Left ventricle myocardium superior (tissue), 1 donor: Measurements from ENCODE around the gene SMARCC2. TPM values are rescaled to one million over a fixed set of nuclear protein-coding genes. Genes with fewer than 3 reads are reported as not detected.

ENCODE experiments used
- ATAC-seq: fragments of 200-7000 bp; cut with Tn5 transposase; one replicate; pipeline ENCODE4 v1.9.1; 2020; ENCODE audit warnings: mild to moderate bottlenecking, moderate library complexity
- DNase-seq: peaks from one replicate; pipeline ENCODE4 v3.0.0-alpha.2; 2020
- intact Hi-C: fragments of 100-400 bp; cut with micrococcal nuclease; formaldehyde crosslinking; loops from one replicate; pipeline ENCODE4 v1.11.0; 2022
- total RNA-seq: library from RNA; stranded (reverse); fragmentation: NEBNext Ultra II Directional; extraction: Animal tissue kit (Norgen Biotek cat#: 25700); gene quantifications from one replicate; pipeline ENCODE4 v1.2.1, GENCODE V29; 2021
- donor health status: DM: no; HTN: yes; CAD: no; lungs with severe emphysema.

SMARCC2 gene
- total RNA-seq, 1 donor from 2014 or later, result 81.4 TPM

- intact Hi-C loops, result loop anchor here (10.0 kb wide), 1 partner anchor 62 kb away; the partner anchor contains the start of gene ESYT1
- ATAC-seq (no peak), DNase-seq (no peak)
Measured at GRCh38 chr12:56186957-56187356, 2.3 kb downstream of the SMARCC2 start.

GRCh38 chr12:56178347-56178746, 10.9 kb downstream of the SMARCC2 start:
- DNase-seq (no peak), ATAC-seq (no peak)
- intact Hi-C loops, result no loop called here

DNA sequence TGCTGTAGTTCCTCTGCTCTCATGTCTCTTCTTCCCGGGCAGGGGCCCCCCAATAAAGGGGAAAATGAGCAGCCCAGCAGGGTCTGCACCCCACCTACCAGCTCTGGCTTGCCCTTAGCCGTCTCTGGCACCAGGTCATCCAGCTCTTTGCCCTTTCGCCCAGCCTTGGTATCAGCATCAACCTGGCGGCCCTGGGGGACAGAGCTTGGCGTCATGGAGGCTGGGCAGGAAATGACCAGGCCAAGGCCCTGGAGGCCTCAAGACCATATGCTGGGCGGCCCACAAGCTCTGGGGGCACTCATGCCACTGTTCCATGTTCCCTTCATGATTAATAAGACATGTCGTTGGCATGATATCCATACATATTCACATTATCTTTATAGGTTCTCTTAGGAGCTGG, 16.4 kb downstream of the SMARCC2 start:
- ATAC-seq (no peak), DNase-seq (no peak)
- intact Hi-C loops, result no loop called here

DNA sequence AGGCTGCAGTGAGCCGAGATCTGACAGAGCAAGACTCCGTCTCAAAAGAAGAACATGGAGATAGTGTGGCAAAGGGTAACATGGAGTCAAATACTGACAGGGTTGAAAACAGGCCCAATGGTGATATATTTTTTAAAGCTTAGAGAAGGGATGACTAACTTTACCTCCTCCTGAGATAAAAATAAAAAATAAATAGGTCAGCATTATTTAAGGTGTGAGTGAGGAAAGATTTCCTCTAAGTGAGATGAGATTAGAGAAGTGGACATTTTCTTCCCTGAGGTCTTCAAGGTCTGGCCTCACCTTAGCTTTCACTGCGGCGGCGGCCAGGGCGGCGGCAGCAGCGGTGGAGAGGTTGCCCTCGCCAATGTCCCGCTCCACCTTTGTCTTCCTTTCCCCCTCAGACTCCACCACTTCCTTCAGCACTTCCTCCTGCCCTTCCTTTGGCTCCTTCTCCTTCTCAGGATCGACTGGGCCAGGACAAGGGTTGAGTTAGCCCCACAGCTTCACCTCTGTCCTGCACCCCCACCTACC, 20.0 kb downstream of the SMARCC2 start:
- ATAC-seq (no peak), DNase-seq (no peak)
- intact Hi-C loops, result no loop called here

GRCh38 chr12:56165369-56165768, 23.9 kb downstream of the SMARCC2 start:
- peak; percentile 15 for ATAC-seq
- intact Hi-C loops, result no loop called here

DNA sequence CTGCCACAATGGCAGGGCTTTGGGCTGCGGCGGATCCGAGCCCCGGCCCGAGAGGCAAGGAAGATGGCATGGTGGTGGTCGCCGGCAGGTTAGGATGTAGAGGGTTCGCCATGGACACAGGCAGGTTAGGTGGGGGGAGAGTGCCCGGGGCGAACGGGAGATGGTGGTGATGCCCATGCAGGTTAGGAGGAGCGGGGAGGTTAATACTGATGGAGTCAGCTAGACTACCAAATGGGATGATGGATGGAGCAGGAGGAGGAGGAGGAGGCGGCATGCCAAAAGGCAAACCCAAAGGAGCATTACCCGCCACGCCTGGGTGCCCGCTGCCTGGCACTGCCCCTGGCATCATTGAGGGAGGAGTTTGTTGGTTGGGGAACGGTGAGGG, 24.9 kb downstream of the SMARCC2 start:
- ATAC-seq, result no peak
- intact Hi-C loops, result no loop called here
- no peak for DNase-seq

More at GRCh38 chr12:56165369-56165768, 23.9 kb downstream of the SMARCC2 start:
- peak; percentile 42 for DNase-seq

GRCh38 chr12:56163533-56164344, 25.5 kb downstream of the SMARCC2 start:
- intact Hi-C loops, result no loop called here
- DNase-seq, result no peak
- ATAC-seq, result no peak

DNA sequence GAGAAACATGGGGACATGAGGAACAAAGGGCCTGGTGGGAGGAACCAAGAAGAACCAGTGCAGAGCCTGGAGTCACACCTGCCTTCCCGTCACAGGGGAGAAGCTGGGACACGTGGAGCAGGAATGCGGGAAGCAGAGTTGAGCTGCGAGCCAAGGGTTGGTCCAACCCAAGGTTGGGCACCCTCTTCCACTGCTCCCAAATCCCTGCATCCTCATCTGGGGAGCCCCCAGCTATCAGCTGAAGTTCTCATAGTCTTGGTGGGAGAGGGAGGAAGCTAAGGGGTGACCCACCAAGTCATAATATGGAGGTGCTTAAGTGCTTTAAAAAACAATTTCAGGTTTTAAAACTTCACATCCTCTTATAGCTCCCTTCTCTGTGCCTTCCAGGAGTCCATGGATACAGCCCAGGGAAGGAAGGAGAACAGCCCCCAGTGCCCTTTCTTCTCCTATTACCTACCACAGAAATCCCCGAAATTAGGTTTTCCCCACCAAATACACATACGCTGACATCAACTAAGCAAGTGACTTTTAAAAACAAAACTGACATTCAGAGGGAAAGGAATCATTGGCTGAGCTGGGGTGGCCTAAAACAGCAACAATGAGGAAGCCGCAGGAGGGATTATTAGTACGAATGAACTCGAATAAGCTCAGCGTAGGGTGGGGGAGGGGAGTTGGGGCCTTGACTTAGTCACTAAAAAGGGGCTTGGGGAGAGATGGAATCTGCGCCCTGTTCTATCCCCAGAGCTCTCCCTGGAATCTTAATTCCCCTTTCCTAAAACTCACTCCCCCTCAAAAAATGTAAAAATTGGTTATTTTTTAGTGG, 26.6 kb downstream of the SMARCC2 start:
- intact Hi-C loops, result no loop called here
- ATAC-seq (no peak), DNase-seq (no peak)

DNA sequence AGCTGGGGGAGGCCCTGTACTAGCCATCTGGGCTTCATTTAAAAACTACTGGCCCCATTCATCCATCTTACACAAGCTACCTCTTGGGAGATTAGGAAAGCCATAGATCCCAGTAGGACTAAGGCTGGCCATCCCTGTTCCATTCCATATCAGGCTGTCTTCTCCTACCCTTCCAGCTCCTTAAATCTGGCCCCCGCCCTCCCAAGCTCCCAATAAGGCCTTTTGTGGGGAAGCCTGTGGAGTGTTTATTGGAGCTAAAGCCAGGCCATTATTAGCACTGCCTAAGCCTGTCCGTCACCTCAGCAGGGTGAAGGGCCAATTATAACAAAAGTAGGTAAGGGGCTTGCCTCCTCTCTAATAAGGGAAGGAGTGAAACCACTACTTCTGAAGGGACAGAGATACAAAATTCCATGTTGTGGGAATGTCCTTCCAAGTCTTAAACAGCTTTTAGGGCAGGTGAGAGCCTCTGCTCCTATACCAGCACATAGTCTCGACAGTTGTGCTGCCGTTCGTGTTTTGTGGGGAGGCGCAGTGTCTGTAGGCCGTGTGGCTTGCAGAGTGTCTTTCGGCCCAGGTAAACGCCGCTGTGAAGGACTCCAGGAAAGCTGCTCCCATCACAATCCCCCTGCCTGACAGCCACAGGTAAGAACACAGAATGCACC, 27.5 kb downstream of the SMARCC2 start:
- DNase-seq, result no peak
- ATAC-seq, result no peak
- intact Hi-C loops, result no loop called here

DNA sequence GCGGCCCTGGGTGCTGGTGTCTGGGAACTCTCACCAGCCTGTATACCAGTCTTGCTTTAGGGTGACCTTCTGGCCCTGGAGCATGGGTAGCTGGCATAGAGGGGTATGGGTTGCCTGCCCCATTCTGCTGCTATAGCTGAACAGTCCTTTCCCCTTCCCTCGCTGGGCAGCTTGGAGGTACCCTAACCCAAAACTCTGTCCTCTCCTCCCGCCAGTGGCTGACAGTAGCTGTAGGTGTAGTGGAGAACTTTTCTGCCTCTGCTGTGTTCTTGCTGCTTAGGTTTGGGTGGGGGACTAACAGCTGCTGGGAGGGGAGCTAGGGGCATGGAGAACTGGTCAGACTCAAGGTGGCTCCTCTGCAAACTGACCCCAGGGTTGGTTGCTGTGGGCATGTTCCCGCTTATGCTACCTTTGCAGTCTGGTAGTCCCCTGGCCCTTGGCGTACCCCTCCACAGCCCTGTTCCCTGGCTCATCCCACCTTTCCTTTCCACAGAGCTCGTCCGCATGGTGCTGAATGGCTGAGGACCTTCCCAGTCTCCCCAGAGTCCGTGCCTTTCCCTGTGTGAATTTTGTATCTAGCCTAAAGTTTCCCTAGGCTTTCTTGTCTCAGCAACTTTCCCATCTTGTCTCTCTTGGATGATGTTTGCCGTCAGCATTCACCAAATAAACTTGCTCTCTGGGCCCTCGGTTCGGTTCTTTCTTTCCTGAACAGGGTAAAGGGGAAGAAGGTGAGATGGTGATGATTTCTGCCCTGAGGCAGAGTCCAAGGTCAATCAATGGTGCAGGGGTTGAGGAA, 28.2 kb downstream of the SMARCC2 start:
- intact Hi-C loops, result no loop called here

DNA sequence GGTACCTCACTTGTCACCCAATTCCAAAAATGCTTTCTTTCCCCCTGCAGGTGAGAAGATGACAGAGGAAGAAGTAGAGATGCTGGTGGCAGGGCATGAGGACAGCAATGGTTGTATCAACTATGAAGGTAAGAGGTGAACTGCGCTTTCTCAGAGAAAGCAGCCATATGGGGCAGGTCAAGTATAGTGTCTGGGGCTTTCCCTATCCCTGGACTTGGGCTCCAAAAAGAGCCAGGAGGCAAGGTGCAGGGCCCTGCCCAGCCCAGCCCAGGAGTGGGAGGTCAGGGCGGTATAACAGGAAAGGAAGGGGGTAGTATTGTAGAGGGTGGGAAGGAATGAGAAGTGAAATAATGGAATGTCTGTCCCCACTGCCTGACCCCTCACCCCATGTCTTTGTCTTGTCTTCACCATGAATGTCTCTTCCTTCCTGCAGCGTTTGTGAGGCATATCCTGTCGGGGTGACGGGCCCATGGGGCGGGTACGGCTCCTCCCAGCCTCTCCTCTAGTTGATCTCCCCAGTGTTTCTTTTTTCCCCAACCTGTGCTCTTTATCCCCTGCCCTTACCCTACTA, 29.0 kb downstream of the SMARCC2 start:
- DNase-seq (peak; percentile 43), ATAC-seq (no peak)
- intact Hi-C loops, result no loop called here

More for the DNA sequence above, 28.2 kb downstream of the SMARCC2 start:
- DNase-seq, result no peak
- no peak for ATAC-seq

DNA sequence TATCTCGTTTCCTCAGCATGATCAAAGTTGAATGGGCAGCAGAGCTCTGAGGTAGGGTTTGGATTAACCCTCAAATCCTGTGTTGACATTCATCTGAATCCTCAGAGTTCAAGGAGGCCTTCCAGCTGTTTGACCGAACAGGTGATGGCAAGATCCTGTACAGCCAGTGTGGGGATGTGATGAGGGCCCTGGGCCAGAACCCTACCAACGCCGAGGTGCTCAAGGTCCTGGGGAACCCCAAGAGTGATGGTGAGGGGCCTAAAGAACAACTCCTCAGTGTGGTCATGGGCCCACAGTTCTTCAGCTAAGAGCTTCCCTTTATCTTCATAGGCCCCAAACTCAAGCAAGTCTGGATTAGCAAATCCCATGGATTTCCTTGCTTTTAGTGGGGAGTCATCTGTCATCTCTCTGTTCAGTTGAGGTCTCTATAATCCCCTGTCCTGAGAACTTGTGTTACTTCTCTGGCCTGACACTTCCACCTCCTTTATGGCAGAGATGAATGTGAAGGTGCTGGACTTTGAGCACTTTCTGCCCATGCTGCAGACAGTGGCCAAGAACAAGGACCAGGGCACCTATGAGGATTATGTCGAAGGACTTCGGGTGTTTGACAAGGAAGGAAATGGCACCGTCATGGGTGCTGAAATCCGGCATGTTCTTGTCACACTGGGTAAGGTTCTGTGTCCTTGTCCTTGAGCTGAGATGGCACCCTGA, 29.6 kb downstream of the SMARCC2 start:
- intact Hi-C loops, result no loop called here
- no peak for DNase-seq

DNA sequence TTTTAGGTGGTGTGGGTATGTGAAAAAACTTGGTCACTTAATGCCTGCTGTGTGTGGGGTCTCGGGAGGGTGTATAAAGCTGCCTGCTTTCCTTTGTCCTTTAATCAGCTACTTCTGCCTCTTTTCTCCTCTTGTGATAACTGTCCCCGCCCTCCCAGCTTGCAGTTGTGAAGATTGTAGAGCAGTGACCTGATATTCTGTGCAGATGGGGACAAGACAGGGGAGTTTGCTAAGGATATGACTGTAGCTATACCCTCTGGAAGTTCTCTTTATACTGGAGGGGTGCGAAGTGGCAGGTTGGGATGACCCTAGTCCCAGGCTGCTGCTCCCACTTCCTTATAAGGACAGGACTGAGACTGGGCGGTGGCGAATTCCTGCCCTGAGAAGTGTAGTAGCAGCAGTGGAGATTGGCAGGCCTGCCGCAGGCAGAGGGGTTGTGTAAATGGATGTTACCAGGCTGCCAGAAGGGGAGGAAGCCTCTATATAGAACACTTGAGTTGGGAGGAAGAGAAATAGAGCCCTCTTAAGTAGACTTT, 30.3 kb downstream of the SMARCC2 start:
- ATAC-seq, result peak; percentile 78
- peak; percentile 86 for DNase-seq
- intact Hi-C loops, result no loop called here

More for the DNA sequence above, 29.6 kb downstream of the SMARCC2 start:
- ATAC-seq, result no peak

- peak; percentile 90 for ATAC-seq
- DNase-seq, result peak; percentile 92
- intact Hi-C loops, result no loop called here
Measured at GRCh38 chr12:56158029-56158925, 31.0 kb downstream of the SMARCC2 start, which contains the start of gene MYL6. MYL6 (plus strand) TSS chr12:56158359; CDS start chr12:56158402, 43 bp downstream.

DNA sequence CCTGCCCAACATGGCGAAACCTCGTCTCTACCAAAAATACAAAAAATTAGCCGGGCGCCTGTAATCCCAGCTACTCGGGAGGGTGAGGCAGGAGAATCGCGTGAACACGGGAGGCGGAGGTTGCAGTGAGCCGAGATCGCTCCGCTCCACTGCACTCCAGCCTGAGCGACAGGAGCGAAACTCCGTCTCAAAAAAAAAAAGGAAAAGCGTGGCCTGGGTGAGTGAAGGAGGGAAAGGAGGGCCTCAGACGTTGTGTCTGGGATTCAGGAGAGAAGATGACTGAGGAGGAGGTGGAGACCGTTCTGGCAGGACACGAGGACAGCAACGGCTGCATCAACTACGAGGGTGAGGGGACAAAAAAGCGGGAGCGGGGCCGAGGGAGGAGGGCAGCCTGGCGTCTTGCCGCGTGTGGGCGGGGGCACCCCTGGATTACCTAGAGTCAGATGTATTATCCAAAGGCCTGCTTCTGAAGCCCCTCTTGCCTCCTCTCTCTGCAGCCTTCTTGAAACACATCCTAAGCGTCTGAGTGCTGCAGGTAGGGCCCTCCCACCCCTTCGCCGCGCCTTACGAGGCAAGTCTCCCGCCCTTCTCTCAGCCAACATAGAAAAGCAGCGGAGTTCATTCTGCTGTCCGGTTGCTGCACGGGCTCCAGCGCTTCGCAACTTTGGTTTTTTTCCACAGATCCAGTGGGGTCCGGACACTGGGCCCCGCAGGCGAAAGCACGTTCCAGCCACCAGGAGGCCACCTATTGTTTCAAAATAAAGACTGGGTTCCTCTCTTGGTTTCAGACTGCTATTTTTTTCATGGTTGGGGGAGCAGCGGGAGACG, 31.9 kb downstream of the SMARCC2 start:
- intact Hi-C loops, result no loop called here
- DNase-seq, result peak; percentile 78
- peak; percentile 55 for ATAC-seq
